DMS114 treated with DMSO at 0.1 percent for 48 hours (cell line): Measurements from ENCODE around the gene NME3.
"Not testable (repeated sequence)": the region's sequence is repeated elsewhere in the genome, so short reads cannot be mapped to it uniquely, and the experiment has no call there.

Source experiments
- DNase-seq: peaks from one replicate; lab custom pipeline; 2025; ENCODE audit not compliant: unreplicated experiment; lab: John Stamatoyannopoulos, UW

The NME3 gene

GRCh38 chr16:1754204-1754603, 17.1 kb downstream of the NME3 start:
- no peak for DNase-seq

DNA sequence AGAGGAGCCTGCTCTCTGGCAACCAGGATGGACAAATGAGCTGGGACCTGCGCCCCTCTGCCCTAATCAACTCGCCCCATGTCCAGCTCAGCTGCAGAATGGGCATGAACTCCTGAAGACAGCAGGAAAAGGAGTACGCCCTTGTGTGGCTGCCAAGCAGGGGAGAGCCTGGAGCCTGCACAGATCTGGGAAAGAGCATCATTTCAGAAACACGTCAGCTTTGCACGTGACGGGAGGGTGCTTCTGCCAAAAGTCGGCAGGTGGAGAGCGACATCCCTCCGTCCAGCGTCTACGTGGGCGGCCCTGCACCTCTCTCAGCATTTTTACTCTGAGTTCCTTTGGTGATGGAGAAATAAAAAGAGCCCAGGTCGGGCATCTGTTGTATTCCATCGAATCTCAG, 18.5 kb downstream of the NME3 start:
- no peak for DNase-seq

DNA sequence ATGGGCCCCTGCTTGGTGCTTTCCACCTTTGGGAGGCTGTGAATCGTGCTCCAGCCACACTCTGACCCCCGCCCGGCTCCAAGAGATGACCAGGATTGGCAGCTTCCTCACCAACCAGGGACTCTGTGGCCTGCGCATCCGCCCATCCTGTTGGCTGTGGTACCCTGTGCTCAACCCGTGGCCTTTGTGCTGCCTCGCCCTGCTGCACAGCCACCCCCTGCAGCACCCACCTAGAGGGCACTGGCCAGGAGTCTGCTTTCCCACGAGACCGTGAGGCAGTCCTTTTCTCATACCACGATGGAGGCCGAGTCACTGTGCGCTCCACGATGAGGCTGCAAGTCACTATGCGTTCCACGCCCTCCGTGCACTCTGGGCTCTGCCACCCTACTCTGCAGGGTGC, 19.4 kb downstream of the NME3 start:
- DNase-seq: no peak

GRCh38 chr16:1749152-1750117, 21.9 kb downstream of the NME3 start:
- no peak for DNase-seq

DNA sequence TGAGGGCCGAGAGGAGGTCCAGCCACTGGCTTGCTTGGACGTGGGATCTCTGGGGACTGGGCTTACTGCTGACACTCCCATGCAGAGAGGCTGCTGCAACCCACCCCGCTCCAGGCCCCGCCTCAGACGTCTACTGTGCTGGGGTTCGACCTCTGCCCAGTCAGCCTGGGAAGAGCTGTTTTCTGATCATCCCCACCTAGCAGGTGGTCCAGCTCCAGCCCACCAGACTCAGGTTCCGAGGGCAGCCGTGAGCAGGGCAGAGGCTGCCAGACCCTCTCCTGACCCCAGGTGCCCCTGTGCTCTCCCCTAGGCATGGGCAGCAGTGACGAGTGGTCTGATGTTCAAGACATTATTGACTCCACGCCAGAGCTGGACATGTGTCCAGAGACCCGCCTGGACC, 23.4 kb downstream of the NME3 start:
- DNase-seq: no peak

DNA sequence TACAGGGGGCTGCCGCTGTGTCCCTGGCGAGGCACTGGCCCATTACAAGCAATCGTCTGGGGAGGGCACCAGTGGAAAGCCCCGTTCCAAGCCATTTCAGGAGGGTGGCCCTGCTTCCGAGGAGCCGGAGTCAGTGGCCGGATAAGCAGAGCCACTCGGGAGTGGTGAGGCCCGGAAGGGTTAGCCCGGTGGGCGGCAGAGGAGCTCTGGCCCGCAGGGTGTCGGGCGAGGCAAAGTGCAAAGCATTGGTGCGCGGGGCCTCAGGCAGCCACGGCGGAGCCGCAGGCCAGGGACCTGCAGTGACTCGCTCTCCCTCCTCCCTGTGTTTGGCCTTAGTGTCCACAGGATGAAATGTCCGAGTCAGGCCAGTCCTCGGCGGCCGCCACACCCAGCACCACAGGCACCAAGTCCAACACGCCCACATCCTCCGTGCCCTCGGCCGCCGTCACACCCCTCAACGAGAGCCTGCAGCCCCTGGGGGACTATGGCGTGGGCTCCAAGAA, 24.6 kb downstream of the NME3 start:
- no peak for DNase-seq

DNA sequence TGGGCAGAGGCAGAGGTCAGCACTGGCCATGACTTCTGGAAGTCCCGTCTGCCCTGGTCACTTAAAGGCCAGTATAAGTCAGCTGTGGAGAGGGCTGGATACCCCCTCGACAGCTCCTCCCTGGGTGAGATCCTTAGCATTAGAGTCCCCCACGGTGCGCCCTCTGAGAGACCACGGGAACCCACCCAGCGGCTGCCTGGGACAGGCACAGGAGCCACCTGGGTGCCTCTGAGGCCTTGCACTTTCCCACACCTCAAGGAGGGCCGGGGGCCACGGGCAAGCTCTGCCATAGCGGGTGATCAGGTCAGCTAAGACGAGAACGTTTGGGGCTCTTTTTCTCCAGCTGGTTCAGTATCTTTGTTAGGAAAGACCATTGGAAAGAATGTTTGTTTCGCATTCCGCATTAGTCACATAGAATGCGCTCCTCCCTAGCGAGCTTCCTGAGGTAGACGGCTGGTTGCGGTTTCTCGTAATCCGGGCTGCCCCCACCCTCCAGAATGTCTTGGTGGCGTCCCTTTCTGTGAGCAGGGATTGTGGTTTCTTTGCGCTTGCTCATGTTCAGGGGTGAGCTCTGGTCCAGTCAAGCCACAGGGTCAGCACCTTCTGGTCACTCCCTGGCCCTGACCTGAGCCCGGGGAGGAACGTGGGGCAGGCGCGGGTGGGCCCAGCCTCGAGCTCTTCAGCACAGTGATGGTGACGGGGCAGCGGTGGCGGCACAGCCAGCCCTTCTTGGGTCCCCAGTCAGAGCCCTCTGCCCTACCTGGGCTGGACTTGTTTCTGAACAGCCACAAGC, 25.2 kb downstream of the NME3 start:
- no peak for DNase-seq

GRCh38 chr16:1745181-1745899, 26.0 kb downstream of the NME3 start:
- no peak for DNase-seq

DNA sequence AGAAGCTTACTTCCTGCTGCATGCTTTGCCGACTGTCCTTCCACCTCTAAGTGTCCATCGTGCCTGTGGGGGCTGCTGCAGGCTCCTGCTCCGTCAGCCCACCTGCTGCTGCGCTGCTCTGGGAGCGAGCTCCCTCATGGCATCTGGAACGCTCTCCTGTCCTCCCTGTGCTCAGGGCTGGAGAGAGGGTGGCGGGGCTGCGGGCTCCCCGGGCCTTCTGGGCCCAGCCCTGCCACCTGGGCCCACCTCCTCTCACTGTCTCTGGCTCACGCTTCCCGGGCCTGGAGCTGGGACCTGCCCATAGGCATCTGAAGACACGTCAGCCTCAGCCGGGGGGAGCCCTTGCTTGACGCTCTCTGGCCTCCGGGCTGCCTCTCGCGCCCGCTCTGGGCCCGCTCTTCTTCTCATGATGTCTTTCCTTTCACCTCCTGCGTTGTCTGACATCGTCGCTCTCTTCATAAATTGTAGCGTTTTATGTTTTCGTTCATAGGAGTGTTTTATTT, 27.0 kb downstream of the NME3 start:
- no peak for DNase-seq

DNA sequence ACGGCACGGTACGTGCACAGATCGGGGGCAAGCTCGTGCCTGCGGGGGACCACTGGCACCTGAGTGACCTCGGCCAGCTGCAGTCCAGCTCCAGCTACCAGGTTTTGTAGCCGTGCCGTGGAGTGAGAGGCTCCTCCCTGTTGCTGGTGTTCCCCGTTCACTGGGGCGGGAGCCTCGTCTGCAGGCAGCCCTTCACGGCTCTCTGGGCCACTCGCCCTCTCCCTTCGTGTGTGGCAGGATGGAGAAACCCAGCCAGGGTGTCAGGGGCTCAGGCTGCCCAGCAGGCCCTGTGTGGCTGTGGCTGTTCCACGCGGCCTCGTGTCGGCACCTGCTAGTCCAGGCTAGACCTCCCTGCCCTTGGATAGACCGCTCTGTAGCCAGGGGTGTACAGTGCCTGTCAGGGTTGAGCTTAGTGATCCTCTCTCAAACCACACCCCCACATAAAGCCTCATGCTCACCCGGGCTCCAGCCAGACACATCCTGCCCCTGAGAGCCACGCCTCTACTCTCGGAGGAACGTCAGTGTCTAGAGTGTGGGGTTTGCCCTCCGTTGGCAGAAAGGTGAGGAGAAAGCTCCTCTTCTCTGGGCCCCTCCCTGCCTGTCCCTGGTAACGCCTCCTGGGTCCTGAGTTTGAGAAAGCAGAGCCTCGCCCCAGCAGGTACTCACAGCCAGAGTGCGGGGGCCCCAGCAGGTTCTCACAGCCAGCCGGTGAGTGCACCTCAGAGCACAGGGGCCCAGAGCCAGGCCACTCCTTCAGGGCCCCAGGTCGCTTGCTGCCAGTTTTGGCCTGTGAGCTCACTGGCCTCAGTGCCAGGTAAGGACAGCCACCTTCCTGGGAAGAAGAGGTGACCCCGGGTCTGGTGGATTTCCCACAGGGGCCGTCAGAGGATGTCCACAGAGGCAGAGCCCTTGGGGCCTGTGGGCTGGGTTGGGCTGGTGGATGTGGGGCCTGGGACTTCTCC, 27.7 kb downstream of the NME3 start:
- no peak for DNase-seq

DNA sequence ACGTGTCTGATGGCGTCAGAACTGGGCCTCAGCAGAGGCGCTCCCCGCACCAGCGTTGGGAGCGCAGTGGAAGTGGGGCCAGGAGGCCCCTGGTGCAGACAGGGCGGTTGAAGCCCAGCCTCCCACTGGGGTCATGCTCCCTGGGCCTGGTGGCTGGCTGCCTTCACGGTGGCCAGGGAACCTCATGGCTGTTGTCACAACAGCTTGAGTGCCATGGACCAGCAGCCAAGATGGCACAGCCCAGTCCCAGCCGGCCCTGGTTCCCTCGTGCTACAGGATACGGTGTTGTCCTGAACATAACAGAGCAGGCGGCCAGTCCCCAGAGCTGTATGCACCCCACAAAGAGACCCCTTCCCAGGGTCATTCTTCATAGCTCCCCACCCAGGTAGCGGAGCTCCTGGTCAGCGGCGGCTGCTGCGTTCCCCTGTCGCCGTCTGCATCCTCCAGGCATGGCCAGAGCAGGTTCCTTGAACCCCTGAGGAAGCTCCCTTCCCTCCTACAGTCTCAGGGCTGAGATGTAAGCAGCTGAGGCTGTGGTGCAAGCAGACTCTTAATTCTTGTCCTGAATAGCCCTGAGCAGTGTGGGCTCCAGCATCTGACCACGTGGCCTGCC, 29.7 kb downstream of the NME3 start:
- DNase-seq: no peak

DNA sequence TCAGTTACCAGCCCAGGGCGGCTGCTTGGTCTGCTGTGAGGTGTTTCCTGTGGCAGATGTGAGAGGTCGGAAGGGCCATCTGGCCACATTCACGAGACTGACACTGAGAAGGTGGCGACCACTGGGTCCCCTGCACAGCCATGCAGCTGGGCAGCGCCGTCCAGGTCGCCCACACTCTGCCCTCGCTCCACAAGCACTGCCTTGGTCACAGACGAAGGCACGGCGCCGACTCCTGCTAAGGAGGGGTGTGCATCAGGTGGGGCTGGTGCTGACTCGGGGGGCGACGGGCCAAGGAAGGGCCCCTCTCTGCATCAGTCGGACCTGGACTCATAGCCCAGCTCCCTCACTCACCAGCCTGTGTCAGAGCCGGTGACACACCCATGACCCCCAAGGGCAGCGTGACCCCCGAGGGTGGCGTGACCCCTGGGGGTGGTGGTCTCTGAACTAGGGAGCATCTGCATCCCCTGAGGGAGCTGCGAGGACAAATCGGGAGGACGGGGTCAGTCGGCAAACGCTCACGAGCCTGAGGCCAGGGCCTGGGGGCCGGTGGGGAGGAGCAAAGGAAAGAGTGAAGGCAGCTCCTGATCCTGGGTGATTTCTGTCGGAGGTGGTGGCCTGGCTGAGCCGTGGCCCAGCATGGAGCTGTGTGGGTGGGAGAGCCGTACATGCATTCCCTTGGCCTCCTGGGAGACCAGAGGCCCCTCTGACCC, 30.4 kb downstream of the NME3 start:
- DNase-seq: no peak

DNA sequence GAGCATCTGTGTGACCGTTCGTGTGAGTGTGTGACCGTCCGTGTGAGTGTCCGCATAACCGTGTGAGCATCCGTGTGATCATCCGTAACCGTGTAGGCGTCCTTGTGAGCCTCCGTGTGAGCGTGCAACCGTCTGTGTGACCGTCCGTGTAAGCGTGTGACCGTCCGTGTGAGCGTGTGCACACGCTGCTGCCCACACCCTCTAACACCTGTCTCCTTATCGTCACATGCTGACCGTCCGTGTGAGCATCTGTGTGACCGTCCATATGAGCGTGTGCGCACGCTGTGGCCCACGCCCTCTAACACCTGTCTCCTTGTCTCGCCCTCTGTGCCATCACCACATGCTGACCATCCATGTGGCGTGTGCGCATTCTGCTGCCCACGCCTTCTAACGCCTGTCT, 31.1 kb downstream of the NME3 start:
- no peak for DNase-seq

GRCh38 chr16:1734816-1735215, 36.5 kb downstream of the NME3 start:
- no peak for DNase-seq

DNA sequence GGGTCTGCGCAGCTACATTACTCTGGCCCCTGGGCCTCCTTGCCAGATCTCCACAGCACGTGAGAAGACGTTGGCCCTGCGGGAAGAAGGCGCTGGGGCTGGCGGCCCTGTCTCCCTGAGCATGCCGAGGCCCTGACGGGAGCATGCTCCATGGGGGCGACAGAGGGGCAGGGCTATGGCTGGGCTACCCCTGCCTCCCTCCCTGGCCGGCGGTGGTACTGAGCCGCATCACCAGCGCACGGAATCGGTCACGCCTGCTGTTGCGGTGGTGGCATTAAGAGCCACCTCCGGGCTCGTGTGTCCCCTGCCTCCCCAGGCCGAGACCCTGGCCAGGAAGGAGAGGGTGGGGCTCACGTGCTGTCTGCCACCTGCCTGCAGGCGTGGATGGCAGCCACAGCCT, 37.2 kb downstream of the NME3 start:
- no peak for DNase-seq

DNA sequence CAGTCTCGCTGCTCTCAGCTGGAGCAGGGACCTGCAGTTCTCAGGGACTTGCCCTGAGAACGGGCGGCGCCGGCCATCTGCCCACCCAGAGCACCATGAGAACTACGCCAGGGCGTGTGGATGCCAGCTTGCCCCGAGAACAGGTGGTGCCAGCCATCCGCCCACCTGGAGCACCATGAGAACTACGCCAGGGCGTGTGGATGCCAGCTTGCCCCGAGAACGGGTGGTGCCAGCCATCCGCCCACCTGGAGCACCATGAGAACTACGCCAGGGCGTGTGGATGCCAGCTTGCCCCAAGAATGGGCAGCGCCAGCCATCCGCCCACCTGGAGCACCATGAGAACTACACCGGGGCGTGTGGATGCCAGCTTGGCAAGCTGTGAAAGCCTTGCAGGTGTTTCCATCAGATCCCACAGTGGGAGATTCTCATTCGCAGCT, 38.8 kb downstream of the NME3 start:
- not testable (repeated sequence) for DNase-seq

- no peak for DNase-seq
These were observed 39.3 kb downstream of the NME3 start for GRCh38 chr16:1732071-1732470.

DNA sequence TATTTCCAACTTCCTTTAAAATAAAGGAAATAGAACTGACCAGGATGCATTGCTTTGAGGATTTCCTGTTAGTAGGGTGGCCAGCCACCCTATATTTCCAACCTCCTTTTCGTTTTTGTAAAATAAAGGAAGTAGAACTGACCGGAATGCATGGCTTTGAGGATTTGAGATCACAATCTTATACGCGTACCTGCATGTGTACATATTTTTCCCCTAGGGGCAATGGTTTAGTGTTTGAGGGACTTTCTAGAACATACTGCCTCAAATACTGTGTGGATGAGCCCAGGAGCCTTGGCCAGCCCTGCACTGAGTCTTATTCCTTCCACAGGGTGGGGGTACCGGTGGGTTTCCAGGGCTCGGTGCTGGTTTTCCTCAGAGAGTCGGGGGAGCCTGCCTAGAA, 39.7 kb downstream of the NME3 start:
- DNase-seq: no peak

- no peak for DNase-seq
These were observed 40.3 kb downstream of the NME3 start for GRCh38 chr16:1731073-1731472.
